GM12892 (cell line): Measurements from ENCODE around the gene TAB2.
"Not testable (repeated sequence)": the region's sequence is repeated elsewhere in the genome, so short reads cannot be mapped to it uniquely, and the experiment has no call there.

Experiments used
- DNase-seq: peaks from one replicate; pipeline ENCODE4 v3.0.0; 2011; ENCODE audit not compliant: insufficient read length
- FAIRE-seq: peaks from 2 replicates; lab custom pipeline; 2011; peaks lifted over from hg19 to GRCh38; lab: Jason Lieb, UNC
- POLR2A ChIP-seq: IDR thresholded peaks from 2 replicates; pipeline ENCODE4 v1.6.1; 2011; ENCODE audit warnings: low read depth, low read length, control low read depth
- POLR2AphosphoS5 ChIP-seq: IDR thresholded peaks from 2 replicates; pipeline ENCODE4 v1.6.1; 2011; ENCODE audit warnings: low read depth, low read length, control low read depth
- TAF1 ChIP-seq: IDR thresholded peaks from 2 replicates; pipeline ENCODE4 v1.6.1; 2011; ENCODE audit warnings: low read depth, mild to moderate bottlenecking, control low read depth, low read length, borderline replicate concordance

Gene TAB2

DNA sequence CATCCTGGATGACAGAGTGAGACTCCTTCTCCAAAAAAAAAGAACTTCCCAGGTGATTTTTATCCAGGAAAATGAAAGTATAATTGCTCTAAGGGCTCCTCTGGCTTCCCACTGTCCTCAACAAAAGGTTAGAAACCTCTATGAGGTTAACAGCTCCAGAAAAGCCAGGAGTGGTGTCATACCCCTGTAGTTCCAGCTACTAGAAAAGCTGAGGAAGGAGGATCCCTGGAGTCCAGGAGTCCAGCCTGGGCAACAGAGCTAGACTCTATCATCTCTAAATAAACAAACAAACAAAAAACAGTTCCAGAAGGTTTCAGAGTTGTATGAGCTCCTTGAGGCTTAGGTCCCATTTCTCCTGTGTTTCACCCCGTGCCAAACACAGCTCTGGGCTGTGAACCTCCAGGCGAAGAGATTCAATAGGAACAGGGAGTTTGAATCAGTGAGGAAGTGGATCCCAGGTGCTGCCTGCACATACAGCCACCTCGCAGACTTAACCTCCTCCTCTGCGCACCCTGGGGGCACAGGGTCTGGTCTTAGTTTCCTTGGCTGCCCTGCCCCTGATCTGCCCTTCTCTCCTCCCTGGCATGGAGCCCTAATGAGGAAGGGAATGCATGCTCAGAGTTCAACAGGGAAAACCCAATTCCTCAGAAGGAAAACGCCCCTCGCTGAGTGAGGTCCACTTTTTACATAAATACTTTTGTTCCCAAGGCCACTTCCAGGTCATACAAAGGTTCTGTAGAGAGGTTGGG lies 136.3 kb downstream of the TAB2 start:
- FAIRE-seq (no peak), DNase-seq (no peak)
- TF ChIP-seq POLR2AphosphoS5, result no peak
- TF ChIP-seq POLR2A, result no peak
- no peak for TF ChIP-seq TAF1

DNA sequence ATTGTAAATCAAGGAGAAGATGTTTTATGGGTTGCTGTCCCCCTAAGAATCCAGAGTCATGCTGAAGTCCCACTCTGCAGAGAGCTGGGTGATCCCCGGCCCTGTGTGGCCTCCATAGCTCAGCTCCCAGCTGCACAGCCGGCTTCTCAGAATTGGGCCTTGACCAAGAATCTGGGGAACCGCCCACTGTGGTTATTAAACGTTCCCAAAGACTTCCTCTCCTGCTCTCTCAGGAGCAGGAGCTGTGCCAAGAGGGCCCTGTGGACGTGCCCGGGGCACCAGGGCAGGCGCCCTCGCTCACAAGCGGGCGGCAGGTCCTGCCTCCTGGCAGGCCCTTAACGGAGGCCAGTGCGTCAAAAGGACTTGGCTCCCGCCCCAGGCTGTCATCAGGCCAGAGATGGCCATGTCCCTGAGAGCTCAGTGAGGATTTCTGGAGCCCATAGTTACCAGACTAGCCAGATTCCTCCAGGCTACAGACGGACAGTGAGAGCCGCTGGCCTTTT lies 136.9 kb downstream of the TAB2 start:
- TF ChIP-seq POLR2A, result no peak
- TF ChIP-seq TAF1, result no peak
- TF ChIP-seq POLR2AphosphoS5, result no peak
- no peak for DNase-seq
- no peak for FAIRE-seq

DNA sequence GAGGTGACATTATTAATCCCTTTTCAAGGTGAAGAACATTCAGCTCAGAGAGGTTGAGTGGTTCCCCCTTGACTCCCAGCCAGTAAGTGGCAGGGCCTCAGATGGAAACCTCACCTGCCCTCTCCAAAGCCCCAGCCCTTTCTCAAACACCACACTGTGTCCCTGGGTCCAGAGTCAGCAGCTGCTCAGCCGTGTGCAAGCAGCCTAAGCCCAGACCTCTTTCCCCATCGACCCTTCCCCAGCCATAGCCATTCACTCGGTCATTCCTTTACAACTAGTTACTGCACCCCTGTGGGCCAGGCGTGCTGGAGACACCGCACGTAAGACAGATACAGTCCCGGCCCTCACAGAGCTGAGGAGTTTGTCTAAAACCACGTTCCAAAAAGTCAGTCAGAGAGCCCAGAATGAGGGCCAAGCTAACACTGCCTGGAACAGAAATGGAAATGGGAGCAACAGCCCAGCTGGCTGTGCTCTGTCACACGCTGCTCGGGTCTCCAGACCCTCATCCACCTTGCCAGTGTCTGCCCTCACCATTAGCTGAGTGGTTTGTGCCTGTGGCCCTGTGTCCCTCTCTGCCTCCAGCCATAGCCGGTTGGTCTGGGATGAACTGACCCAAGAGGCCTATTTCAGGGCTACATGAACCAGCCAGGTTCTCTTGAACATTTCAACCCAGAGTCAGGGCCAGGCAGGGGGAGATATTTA lies 137.7 kb downstream of the TAB2 start:
- TF ChIP-seq POLR2AphosphoS5 (no peak), TAF1 (no peak), POLR2A (no peak)
- FAIRE-seq, result no peak

DNA sequence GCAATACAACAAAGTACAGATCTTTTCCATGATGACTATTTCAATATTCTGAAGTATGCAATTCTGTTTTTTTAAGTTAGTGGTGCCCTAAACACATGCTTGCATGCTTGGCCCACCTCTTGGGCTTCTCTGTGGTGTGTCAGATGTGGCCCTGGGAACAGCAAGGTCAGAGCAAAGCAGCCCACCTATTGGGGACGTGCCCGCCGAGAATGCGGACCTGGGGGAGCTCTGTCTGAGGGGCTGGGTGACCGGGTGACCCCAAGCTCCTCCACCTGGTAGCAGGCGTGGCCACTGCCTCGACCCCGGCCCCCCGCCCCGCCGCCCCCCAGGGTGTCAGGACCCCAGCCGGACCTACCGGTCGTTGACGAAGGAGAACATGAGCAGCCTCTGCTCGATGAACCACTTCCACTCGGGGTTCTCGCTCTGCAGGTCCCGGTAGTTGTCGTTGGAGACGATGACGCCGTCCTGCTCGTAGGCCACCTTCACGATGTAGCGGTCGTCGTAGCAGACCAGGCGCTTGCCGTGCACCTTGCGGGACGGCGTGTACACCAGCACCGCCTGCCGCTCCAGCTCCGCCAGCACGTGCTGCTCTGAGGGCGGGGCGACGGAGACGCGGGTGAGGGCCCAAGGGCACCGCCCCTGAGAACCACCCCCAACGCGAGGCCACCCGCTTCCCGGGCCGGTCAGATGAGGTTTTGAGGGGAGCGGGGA lies 139.0 kb downstream of the TAB2 start:
- FAIRE-seq, result no peak
- no peak for TF ChIP-seq POLR2AphosphoS5
- no peak for TF ChIP-seq POLR2A
- no peak for TF ChIP-seq TAF1
- no peak for DNase-seq

More for the DNA sequence above, 137.7 kb downstream of the TAB2 start:
- DNase-seq, result no peak

DNA sequence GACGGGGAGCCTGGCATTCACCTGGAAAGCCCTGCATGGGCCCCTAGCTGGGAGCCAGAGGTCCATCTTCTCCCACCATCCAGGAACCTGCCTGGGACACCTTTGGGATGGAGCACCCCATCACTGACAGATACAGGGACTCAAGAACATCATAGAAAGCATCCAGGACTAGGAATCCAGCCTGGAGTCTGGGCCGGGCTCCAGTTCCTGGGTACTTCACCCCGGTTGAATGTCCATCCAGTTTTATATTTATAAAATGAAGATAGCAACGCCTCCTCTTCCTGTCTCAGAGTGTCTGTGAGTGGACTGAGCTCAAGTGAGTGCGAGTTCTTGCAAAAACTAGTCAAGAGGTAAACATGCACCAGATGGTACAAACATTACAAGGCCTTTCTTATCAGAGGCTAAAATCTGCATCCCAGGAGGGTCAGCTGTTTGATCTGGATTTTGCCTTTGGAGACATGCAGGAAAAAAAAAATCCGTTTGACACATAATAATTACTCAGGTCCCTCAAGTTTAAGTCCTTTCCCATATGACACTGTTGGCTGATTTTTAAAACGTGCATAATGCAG lies 139.9 kb downstream of the TAB2 start:
- no peak for FAIRE-seq
- no peak for TF ChIP-seq TAF1
- no peak for TF ChIP-seq POLR2A
- TF ChIP-seq POLR2AphosphoS5, result no peak
- DNase-seq, result no peak

DNA sequence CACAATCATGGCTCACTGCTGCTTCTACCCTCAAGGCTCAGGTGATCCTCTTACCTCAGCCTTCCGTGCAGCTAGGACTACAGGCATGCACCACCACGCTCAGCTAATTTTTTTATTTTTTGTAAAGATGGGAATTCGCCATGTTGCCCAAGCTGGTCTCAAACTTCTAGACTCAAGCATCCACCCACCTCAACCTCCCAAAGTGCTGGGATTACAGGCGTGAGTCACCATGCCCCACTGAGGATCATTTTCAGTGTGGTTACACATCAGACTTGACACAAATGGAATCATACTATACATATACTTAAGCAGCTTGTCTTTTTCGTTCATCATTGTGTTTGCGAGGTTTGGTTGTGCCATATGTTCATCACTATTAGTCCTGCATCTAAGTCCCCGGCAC lies 140.7 kb downstream of the TAB2 start:
- FAIRE-seq (no peak), DNase-seq (no peak)
- no peak for TF ChIP-seq POLR2A
- no peak for TF ChIP-seq POLR2AphosphoS5
- TF ChIP-seq TAF1, result no peak

DNA sequence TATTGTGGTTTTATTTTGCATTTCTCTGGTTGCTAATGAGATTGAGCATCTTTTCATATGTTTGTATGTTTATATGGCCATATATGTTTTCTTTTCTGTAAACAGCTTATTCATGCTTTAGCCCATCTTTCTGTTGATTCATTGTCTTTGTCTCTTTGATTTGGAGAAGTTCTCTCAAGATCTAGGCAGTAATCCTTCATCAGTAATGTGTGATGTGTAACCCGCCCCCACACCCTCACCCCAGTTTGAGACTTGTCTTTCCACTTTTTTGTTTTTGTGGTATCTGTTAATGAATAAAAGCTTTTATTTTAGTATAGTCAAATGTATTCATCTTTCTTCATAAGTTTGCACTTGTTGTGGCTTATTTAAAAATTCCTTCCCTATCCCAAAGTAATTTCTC lies 141.3 kb downstream of the TAB2 start:
- FAIRE-seq, result no peak
- DNase-seq, result no peak
- TF ChIP-seq POLR2A (no peak), TAF1 (no peak), POLR2AphosphoS5 (no peak)

DNA sequence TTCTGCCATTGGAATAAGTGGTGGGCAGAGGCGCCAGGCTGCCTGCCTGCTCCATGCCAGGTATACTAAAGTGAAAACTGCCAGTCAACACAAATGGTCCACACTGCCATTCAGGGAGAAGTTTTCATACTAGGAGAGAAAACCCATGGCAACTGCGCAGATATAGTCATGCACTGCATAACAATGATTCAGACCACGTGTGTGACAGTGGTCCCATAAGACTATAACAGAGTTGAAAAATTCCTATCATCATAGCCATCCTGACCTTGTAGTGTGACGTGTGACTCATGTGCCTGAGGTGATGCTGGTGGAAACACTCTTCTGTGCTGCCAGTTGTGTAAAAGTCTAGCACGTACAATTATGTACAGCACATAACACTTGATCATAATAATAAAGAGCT lies 142.2 kb downstream of the TAB2 start:
- TF ChIP-seq POLR2AphosphoS5 (no peak), POLR2A (no peak), TAF1 (no peak)
- DNase-seq, result no peak
- no peak for FAIRE-seq

DNA sequence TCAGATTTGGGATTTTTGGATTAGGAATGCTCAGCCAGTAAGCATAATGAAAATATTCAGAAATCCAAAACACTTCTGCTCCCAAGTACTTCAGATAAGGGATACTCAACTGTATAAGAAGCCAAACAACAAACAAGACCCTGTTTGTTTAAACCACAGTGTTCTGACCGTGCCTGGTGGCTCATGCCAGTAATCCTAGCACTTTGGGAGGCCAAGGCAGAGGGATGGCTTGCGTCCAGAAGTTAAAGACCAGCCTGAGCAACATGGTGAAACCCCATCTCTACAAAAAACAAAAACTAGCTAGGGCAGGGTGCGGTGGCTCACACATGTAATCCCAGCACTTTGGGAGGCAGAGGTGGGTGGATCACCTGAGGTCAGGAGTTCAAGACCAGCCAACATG lies 142.7 kb downstream of the TAB2 start:
- DNase-seq, FAIRE-seq: not testable (repeated sequence)
